GM18498 (cell line): Measurements from ENCODE around the gene SRPK1.

Experiments
- ATAC-seq: cut with Tn5 transposase; IDR thresholded peaks from one replicate; pipeline ENCODE4 v1.9.1; 2021; ENCODE audit warnings: mild to moderate bottlenecking, moderate library complexity; ENCODE audit not compliant: unreplicated experiment

The SRPK1 gene

GRCh38 chr6:35903679-35904078 is 17.2 kb downstream of the SRPK1 start:
- ATAC-seq = no peak

- ATAC-seq = no peak
Observed at GRCh38 chr6:35900448-35900847, 20.4 kb downstream of the SRPK1 start.

DNA sequence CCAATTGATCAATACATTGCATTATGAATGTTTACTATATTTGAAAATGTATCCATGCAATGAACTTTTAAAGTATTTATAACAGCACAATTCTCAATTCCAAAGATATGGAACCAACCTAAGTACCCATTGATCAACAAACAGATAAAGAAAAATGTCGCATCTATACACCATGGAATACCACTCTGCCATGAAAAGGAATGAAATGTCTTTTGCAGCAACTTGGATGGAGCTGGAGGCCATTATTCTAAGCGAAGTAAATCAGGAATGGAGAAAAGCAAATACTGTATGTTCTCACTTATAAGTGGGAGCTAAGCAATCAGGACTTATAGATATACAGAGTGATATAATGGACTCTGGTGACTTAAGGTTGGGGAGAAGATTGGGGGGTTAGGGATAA is 22.9 kb downstream of the SRPK1 start:
- ATAC-seq = no peak

- ATAC-seq = no peak
Observed at GRCh38 chr6:35897486-35897885, 23.4 kb downstream of the SRPK1 start.

DNA sequence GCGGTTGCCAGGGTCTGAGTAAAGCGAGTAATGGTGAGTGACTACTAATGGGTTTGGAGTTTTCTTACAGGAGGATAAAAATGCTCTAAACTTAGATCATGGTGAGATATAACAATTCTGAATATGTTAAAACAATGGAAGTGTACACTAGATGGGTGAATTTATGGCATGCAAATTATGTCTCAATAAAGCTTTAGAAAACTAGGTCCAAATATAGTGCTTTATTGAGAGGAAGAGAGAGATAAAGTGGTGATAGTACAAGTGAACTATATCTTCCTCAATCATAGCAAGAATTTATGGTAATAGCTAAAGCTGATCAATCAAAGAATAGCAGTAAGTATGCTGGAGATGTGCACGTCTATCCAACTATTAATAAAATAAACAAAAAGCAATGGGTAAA is 23.9 kb downstream of the SRPK1 start:
- ATAC-seq = no peak

- no peak for ATAC-seq
Observed at GRCh38 chr6:35896228-35896627, 24.7 kb downstream of the SRPK1 start.

GRCh38 chr6:35895560-35895959 is 25.3 kb downstream of the SRPK1 start:
- no peak for ATAC-seq

GRCh38 chr6:35894776-35895175 is 26.1 kb downstream of the SRPK1 start:
- no peak for ATAC-seq

DNA sequence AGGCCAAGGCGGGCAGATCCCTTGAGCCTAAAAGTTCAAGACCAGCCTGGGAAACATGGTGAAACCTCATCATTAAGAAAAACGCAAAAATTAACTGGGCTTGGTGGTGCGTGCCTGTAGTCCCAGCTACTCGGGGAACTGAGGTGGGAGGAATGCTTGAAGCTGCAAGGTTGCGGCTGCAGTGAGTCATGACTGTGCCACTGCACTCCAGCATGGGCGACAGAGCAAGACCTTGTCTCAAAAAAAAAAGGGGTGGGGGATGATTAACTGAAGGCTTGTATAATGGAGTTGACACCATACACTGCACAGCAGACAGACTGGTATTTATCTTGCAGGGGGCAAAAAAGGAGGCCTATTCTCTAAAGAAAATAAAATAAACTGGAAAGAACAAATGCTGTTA is 27.7 kb downstream of the SRPK1 start:
- ATAC-seq = no peak

- ATAC-seq = no peak
Observed at GRCh38 chr6:35892482-35892881, 28.4 kb downstream of the SRPK1 start.

- no peak for ATAC-seq
Observed at GRCh38 chr6:35879151-35879550, 41.7 kb downstream of the SRPK1 start.

DNA sequence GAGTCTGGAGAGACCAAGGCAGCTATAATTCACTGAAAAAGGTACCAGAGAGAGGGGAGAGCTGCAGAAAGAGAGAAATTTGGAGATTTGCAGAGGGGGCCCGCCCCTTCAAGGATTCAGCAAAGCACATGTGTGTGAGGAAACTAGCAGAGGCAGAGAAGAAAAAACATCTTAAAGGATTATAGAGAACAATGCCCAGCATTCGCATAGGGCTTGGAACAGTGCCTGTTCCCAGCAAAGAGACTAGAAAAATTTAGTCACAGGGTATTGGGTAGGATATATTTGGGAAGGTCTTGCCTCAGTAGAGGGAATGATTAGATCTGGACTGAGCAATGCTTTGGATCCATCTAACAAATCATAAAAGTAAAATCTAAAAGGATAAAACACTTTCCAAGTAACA is 44.0 kb downstream of the SRPK1 start:
- no peak for ATAC-seq

DNA sequence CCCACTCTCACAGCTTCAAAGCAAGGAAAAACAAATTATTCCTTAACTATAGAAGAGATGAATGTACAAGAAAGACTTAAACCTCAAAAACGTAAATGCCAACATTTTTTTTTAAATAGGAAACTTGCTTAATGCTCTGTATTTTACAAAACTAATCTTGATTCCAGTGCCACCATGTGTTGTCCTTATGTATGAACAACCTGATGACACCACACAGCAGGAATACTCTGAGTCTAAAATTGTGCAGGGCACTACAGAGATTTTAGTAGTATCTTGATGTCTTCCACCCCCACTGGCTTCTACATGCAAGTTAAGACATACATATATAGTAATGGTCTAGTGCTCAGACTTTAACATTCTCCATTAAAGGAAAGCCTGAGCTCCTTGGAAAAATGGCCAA is 46.2 kb downstream of the SRPK1 start:
- no peak for ATAC-seq

- no peak for ATAC-seq
Observed at GRCh38 chr6:35859367-35859766, 61.5 kb downstream of the SRPK1 start.

DNA sequence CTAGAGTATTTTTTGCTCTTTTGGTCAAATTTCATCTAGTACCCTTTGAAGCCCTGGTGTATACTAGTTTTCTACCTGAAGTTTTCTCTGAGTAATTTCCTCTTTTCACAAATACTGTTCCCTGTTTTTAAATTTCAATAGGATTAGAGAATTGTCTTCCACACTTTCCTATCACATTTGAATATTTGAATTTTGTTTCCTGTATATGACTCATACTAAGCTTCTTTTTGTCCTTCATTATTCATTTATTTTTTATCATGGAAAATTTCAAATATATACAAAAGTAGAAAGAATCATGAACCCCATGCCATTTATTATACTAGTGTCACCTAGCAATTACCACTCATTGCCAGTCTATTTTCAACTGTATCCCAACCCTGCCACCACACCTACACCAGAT is 63.0 kb downstream of the SRPK1 start:
- ATAC-seq = no peak

- ATAC-seq = no peak
Observed at GRCh38 chr6:35856250-35856649, 64.6 kb downstream of the SRPK1 start.

GRCh38 chr6:35852994-35853393 is 67.9 kb downstream of the SRPK1 start:
- no peak for ATAC-seq

- ATAC-seq = no peak
Observed at GRCh38 chr6:35850208-35850607, 70.7 kb downstream of the SRPK1 start.

DNA sequence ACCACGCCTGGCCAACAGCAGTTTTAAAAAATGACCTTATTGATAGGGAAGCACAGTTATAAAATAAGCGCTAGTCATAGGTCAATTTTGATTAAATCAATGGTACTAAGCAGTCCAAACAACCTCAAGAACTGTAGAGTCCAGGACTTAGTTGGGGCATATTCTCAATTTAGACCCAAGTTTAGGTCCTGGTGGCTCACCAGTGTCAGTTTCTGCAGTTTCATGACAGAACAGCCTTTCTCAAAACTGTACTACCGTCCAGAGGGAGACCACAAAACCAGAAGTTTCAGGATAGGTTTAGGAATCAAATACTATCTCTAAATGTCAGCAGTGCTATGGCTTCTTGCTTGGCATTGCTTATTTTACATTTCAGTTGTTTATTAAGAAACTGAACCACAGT is 76.6 kb downstream of the SRPK1 start:
- no peak for ATAC-seq

- no peak for ATAC-seq
Observed at GRCh38 chr6:35842381-35842780, 78.5 kb downstream of the SRPK1 start.

DNA sequence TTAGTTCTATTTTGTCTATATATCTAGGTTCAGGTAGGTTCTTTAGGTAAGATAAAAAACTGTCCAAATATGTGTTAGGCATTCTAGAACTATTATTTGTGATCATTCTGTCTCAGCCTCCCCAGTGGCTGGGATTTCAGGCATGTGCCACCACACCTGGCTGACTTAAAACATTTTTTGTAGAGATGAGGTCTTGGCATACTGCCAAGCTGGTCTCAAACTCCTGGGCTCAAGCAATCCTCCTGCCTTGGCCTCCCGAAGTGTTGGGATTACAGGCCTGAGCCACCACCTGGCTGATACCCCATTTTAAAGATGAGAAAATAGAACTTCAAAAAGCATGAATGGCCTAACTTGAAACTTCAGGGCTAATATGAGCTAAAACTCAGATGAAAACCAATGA is 81.9 kb downstream of the SRPK1 start:
- ATAC-seq = no peak

DNA sequence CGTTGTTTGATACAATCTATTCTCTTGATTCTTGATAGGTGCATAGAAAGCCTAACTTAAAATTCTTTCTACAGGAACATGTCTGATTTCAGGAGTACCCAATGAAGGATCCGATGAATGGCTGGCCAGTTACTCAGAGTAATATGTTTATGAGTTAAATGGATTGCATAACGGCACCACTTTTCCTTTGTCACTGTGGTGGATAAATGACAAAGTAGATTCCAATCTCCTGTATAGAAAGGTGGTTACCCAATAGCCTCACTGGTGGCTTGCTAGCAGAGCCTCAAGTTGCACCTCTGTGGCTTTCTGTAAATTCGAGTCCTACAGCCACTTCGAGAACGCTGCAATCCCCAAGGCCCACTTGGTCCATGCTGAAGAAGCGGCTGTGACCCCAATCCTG is 87.4 kb downstream of the SRPK1 start:
- no peak for ATAC-seq

- ATAC-seq = no peak
Observed at GRCh38 chr6:35831257-35832007, 89.5 kb downstream of the SRPK1 start.
